GM08714 (cell line): ENCODE data around the gene ZNF558.
"Not testable (repeated sequence)": the region's sequence is repeated elsewhere in the genome, so short reads cannot be mapped to it uniquely, and the experiment has no call there.

Source experiments
- H3K4me3 ChIP-seq: fragments of 200-500 bp; sonication (Bioruptor generic); 2 replicates; pipeline ENCODE4 v1.5.1; 2014; ENCODE audit warnings: mild to moderate bottlenecking, low read length, inconsistent platforms
- ZNF274 ChIP-seq: IDR thresholded peaks from 2 replicates; pipeline ENCODE4 v1.6.1; 2012; ENCODE audit warnings: mild to moderate bottlenecking, low read depth, low read length

ZNF558 gene

GRCh38 chr19:8827277-8827676 lies 4.8 kb downstream of the ZNF558 start:
- no peak overlapping the region for H3K4me3 ChIP-seq
- TF ChIP-seq ZNF274, result no peak

GRCh38 chr19:8826371-8826770 lies 5.7 kb downstream of the ZNF558 start:
- TF ChIP-seq ZNF274, result no peak
- H3K4me3 ChIP-seq, result no peak overlapping the region

- H3K4me3 ChIP-seq, result no peak overlapping the region
- TF ChIP-seq ZNF274, result no peak
Measured at GRCh38 chr19:8821748-8822241, 10.3 kb downstream of the ZNF558 start.

GRCh38 chr19:8820234-8820633 lies 11.9 kb downstream of the ZNF558 start:
- H3K4me3 ChIP-seq, result no peak overlapping the region
- no peak for TF ChIP-seq ZNF274

GRCh38 chr19:8815780-8816179 lies 16.3 kb downstream of the ZNF558 start:
- TF ChIP-seq ZNF274, result no peak
- no peak overlapping the region for H3K4me3 ChIP-seq

- H3K4me3 ChIP-seq, result no peak overlapping the region
- TF ChIP-seq ZNF274, result no peak
Measured at GRCh38 chr19:8814176-8814575, 17.9 kb downstream of the ZNF558 start.

- TF ChIP-seq ZNF274, result peak; percentile 93
- no peak overlapping the region for H3K4me3 ChIP-seq
Measured at GRCh38 chr19:8811315-8812172, 20.6 kb downstream of the ZNF558 start.

- TF ChIP-seq ZNF274, result no peak
- no peak overlapping the region for H3K4me3 ChIP-seq
Measured at GRCh38 chr19:8806661-8807060, 25.4 kb downstream of the ZNF558 start.

GRCh38 chr19:8794823-8795222 lies 37.3 kb downstream of the ZNF558 start:
- H3K4me3 ChIP-seq, result no peak overlapping the region

GRCh38 chr19:8773587-8773986 lies 58.5 kb downstream of the ZNF558 start:
- H3K4me3 ChIP-seq, result not testable (repeated sequence)

More at GRCh38 chr19:8794823-8795222, 37.3 kb downstream of the ZNF558 start:
- TF ChIP-seq ZNF274, result no peak

- not testable (repeated sequence) for H3K4me3 ChIP-seq
Measured at GRCh38 chr19:8769265-8769664, 62.8 kb downstream of the ZNF558 start.

- H3K4me3 ChIP-seq, result not testable (repeated sequence)
Measured at GRCh38 chr19:8767257-8767656, 64.8 kb downstream of the ZNF558 start.
